Esophagus muscularis mucosa (tissue), 4 donors: ENCODE results near the gene DCDC2C.

Experiments
- CTCF ChIP-seq, 3 experiments: fragments of 200-600 bp in 2 of 3; fragments of 450-650 bp in 1 of 3; sonication (generic) in 2 of 3; IDR thresholded peaks; one replicate each; pipeline ENCODE4 v1.5.1; 2017 to 2019; ENCODE audit warnings: antibody characterized with exemption in 3 of 3, mild to moderate bottlenecking in 2 of 3, moderate library complexity in 1 of 3
- EP300 ChIP-seq: sonication (generic); formaldehyde crosslinking; IDR thresholded peaks from one replicate; pipeline ENCODE4 v1.6.1; 2017; ENCODE audit warnings: antibody characterized with exemption
- POLR2A ChIP-seq: fragments of 450-650 bp; IDR thresholded peaks from one replicate; pipeline ENCODE4 v1.6.1; 2017; ENCODE audit warnings: antibody characterized with exemption, moderate library complexity, mild to moderate bottlenecking, low read depth
- POLR2AphosphoS5 ChIP-seq, 2 donors: sonication (generic); formaldehyde crosslinking; IDR thresholded peaks; one replicate each; pipeline ENCODE4 v1.6.1; 2017; ENCODE audit warnings: antibody characterized with exemption in 2 of 2

DNA sequence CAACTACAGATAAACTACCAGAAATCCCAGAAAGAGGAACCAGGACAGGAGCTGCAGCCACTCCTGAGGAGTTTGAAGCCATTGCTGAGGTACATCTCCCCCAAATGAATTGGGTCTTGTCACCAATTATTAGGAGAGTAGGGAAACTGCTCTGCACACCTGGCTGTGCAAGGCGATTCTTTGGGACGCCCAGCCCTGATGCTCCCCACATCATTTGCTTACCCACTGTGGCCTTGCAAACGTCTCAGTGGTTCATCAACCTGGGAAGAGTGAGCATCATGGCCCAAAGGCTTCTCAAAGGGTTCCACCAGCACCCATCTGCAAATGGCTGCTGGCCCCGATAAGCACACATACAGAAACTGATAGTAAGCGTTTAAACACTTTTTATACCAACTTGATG lies 21.8 kb upstream of the DCDC2C start:
- TF ChIP-seq CTCF (IDR thresholded peaks at IDR 0.05) (no peak), POLR2A (no peak), POLR2AphosphoS5 (IDR thresholded peaks at IDR 0.05) (no peak), EP300 (no peak)
